Body of pancreas (tissue), 4 donors: ENCODE results near the gene TMEM86B. TPM values are rescaled to one million over a fixed set of nuclear protein-coding genes. Genes with fewer than 3 reads are reported as not detected.

Experiments
- ATAC-seq: fragments of 150-250 bp; one replicate; pipeline ENCODE4 v1.9.1; 2016
- DNase-seq, 4 donors: peaks; one replicate each; pipeline ENCODE4 v3.0.0-alpha.2; 2019
- H3K27ac ChIP-seq, 4 donors: fragments of 200-600 bp; sonication (generic); 1 replicate in 3 of 4; 2 replicates in 1 of 4; pipeline versions ENCODE4 v1.5.1 to v1.6.1; 2016 to 2019; ENCODE audit warnings: mild to moderate bottlenecking in 1 of 4, mixed read lengths in 1 of 4, moderate library complexity in 1 of 4
- H3K27me3 ChIP-seq, 2 donors: fragments of 200-600 bp; sonication (generic); one replicate each; pipeline ENCODE4 v1.6.0; 2016; ENCODE audit warnings: mild to moderate bottlenecking in 1 of 2
- H3K36me3 ChIP-seq, 2 donors: fragments of 200-600 bp; sonication (generic); replicated peaks in 1 of 2; 2 replicates each; pipeline ENCODE4 v1.5.1; 2016; ENCODE audit warnings: low read depth in 2 of 2; ENCODE audit not compliant: insufficient read depth in 1 of 2
- H3K4me1 ChIP-seq: fragments of 200-600 bp; sonication (generic); one replicate; pipeline ENCODE4 v1.6.0; 2016
- H3K4me3 ChIP-seq, 2 donors: fragments of 200-600 bp; sonication (generic); 1 replicate in 1 of 2; 2 replicates in 1 of 2; pipeline ENCODE4 v1.5.1; 2016 to 2019
- H3K9me3 ChIP-seq, 3 donors: fragments of 200-600 bp; sonication (generic); 1 replicate in 2 of 3; 2 replicates in 1 of 3; pipeline ENCODE4 v1.5.1; 2016
- POLR2A ChIP-seq, 3 donors: fragments of 450-650 bp; IDR thresholded peaks; one replicate each; pipeline ENCODE4 v1.6.1; 2016; ENCODE audit warnings: antibody characterized with exemption in 3 of 3, mild to moderate bottlenecking in 2 of 3
- WGBS, 2 donors: methylation state at CpG; one replicate each; pipeline ENCODE4 v1.1.5; 2017; 5-methylcytosine and 5-hydroxymethylcytosine counted together
- intact Hi-C: fragments of 100-400 bp; cut with DNase I; formaldehyde crosslinking; loops from one replicate; pipeline ENCODE4 v1.15.1; 2023
- total RNA-seq, 2 donors: library from RNA; depleted of rRNA; stranded (reverse); fragments of >200 nt; gene quantifications; one replicate each; pipeline ENCODE4 v1.1.0, GENCODE V29; 2016
- TF ChIP-seq, protein P1 (sequence below), 7 experiments: fragments of 450-650 bp in 4 of 7; fragments of 200-600 bp in 3 of 7; sonication (generic) in 3 of 7; IDR thresholded peaks; one replicate each; pipeline ENCODE4 v1.5.1; 2016 to 2019; ENCODE audit warnings: antibody characterized with exemption in 7 of 7

The TMEM86B gene
- total RNA-seq, 2 donors from 2014 or later = 1.6 to 3.0 TPM

DNA sequence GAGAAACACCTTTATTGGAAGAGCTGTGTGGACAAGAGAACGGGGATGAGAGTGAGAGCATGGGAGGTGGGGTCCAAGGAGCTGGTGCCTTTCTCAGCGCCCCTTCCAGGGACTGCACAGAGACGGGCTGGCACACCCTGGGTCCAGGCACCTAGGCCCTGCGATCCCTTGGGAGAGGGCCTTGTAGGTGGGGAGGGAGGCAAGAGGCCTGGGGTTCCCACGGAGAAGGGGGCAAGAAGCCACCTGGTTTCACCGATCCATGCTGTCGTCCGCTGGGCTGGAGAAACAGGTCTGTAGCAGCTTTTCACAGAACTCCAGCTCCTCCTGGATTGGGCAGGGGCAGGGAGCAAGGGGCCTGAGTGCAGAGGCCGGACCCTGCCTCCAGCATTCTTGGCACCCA, 33.8 kb upstream of the TMEM86B start:
- intact Hi-C loops = no loop called here
- H3K4me1 ChIP-seq = peaks cover 11% of the 10 kb centered on the region
- no peaks in the 10 kb centered on the region for H3K36me3 ChIP-seq
- DNase-seq (no peak), ATAC-seq (no peak)
- no peak for TF ChIP-seq POLR2A (IDR thresholded peaks at IDR 0.05)
- TF ChIP-seq, protein P1, sequence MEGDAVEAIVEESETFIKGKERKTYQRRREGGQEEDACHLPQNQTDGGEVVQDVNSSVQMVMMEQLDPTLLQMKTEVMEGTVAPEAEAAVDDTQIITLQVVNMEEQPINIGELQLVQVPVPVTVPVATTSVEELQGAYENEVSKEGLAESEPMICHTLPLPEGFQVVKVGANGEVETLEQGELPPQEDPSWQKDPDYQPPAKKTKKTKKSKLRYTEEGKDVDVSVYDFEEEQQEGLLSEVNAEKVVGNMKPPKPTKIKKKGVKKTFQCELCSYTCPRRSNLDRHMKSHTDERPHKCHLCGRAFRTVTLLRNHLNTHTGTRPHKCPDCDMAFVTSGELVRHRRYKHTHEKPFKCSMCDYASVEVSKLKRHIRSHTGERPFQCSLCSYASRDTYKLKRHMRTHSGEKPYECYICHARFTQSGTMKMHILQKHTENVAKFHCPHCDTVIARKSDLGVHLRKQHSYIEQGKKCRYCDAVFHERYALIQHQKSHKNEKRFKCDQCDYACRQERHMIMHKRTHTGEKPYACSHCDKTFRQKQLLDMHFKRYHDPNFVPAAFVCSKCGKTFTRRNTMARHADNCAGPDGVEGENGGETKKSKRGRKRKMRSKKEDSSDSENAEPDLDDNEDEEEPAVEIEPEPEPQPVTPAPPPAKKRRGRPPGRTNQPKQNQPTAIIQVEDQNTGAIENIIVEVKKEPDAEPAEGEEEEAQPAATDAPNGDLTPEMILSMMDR (IDR thresholded peaks at IDR 0.05) = no peak
- no peak overlapping the region for H3K27ac ChIP-seq
- H3K27me3 ChIP-seq = no peaks in the 10 kb centered on the region
- H3K4me3 ChIP-seq = no peak overlapping the region
- no peaks in the 10 kb centered on the region for H3K9me3 ChIP-seq
- 89 to 93% methylated on average over 8 of the region's 9 CpGs for WGBS, 2 donors

DNA sequence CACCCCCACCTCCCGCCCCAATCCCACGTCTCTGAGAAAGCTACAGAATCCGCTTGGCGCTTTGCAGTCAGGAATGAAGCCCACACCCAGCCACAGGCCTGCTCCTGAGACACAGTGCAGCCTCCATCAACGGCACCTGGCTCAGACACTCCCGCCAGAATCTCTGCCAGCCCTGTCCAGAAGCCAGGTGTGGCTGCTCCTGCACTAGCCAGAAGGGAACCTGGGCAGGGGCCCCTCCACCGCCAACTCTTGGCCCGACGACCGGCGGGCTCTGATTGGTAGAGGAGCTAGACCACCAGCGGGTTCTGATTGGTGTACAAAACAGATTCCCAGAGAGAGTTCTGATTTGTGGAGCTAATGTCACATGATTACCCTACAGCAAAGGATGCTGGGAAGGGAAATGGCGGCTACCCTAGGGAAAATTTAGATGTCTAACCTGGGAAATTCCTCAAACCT, 33.1 kb upstream of the TMEM86B start:
- 83 to 90% methylated on average over 7 to 13 of the region's 13 CpGs for WGBS, 2 donors
- ATAC-seq = no peak
- TF ChIP-seq POLR2A (IDR thresholded peaks at IDR 0.05) = no peak
- TF ChIP-seq, protein P1 (IDR thresholded peaks at IDR 0.05) = no peak

DNA sequence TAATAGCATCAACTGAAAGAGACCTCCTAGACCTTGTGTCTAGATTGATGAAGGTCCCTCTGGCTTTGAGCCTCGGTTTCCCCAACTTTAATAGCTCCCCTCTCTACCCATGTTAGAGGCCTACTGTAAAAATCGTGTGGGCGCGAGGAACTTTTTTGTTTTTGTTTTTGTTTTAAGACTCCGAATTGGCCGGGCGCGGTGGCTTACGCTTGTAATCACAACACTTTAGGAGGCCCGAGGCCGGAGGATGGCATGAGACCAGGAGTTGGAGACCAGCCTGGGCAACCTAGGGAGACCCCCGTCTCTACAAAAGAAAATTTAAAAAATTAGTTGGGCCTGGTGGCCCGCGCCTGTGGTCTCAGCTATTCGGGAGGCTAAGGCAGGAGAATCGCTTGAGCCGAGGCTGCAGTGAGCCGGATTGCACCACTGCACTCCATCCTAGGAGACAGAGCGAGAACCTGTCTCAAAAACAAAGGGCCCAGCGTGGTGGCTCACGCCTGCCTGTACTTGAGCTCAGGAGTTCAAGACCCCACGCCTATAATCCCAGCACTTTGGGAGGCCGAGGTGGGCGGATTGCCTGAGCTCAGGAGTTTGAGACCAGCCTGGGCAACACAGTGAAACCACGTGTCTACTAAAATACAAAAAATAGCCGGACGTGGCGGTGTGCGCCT, 31.1 kb upstream of the TMEM86B start:
- 39 to 41% methylated on average over 24 to 26 of the region's 29 CpGs for WGBS, 2 donors
- no peaks in the 10 kb centered on the region for H3K36me3 ChIP-seq
- DNase-seq (no peak), ATAC-seq (no peak)
- H3K4me1 ChIP-seq = peaks cover 38% of the 10 kb centered on the region
- H3K27ac ChIP-seq = peak overlapping the region; percentile 33 to 92 (median 80)
- no peaks in the 10 kb centered on the region for H3K9me3 ChIP-seq
- H3K4me3 ChIP-seq = peak overlapping the region in 1 of 2 donors; percentile 5
- H3K27me3 ChIP-seq = no peaks in the 10 kb centered on the region
- intact Hi-C loops = no loop called here
- TF ChIP-seq, protein P1 (IDR thresholded peaks at IDR 0.05) = no peak

More for the DNA sequence above, 33.1 kb upstream of the TMEM86B start:
- Histone ChIP-seq H3K4me3 (no peak overlapping the region), H3K36me3 (no peaks in the 10 kb centered on the region), H3K27ac (no peak overlapping the region), H3K4me1 (peaks cover 18% of the 10 kb centered on the region), H3K9me3 (no peaks in the 10 kb centered on the region), H3K27me3 (no peaks in the 10 kb centered on the region)
- intact Hi-C loops = no loop called here
- DNase-seq = no peak

DNA sequence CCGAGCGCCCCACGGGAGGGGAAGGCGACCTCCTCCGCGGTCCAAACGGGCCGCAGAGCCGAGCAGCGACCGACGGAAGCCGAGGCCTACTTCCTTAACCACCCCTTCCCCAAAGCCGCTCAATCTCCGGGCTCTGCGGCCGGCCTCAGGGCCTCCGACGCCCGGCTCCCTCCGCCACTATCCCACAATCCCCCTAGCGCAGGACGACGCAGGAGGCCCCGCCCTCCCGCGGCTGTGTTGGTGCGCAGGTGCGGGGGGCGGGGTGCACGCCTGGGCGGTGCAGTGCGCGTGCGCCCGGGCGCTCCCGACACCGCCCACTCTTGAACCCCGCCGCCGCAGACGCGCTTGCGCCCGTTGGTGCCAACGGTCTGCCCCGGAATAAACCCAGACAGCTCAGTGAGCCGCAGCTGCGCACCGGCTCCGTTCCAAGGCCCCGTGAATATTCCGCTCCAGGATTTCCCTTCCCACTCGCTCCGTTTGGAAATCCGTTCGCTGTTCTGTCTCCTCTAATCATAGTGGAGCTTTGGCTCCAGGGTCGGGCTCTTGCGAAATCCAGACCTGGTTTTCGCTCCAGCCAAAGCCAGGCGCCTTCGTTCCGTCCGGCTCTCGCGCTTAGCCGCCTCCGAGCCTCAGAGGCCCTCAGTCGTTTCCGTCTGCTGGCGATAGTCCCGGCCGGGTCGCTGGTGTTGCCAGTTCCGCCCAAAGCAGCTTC, 30.4 kb upstream of the TMEM86B start, which contains the start of gene PPP6R1:
Gene PPP6R1 (minus strand): TSS at position 190 of the 712 bp plus-strand sequence. CDS start 11,914 bp downstream, outside the sequence.
- 0 to 1% methylated on average over 3 to 76 of the region's 76 CpGs for WGBS, 2 donors
- intact Hi-C loops = no loop called here
- peak; percentile 97 to 99 (median 98) for DNase-seq
- ATAC-seq = peak; percentile 96
- H3K4me1 ChIP-seq = peaks cover 44% of the 10 kb centered on the region
- peak within 1 kb of the TSS; percentile 62 to 92 (median 81) for H3K27ac ChIP-seq
- H3K36me3 ChIP-seq = no peaks in the 10 kb centered on the region
- H3K9me3 ChIP-seq = no peaks in the 10 kb centered on the region
- TF ChIP-seq POLR2A (IDR thresholded peaks at IDR 0.05) = peak; percentile 62 to 86 (median 85)
- TF ChIP-seq, protein P1 (IDR thresholded peaks at IDR 0.05) = no peak
- H3K27me3 ChIP-seq = no peaks in the 10 kb centered on the region
- H3K4me3 ChIP-seq = peak within 1 kb of the TSS; percentile 65 to 68
